Transverse colon (tissue), 4 donors: ENCODE data around the gene MYO1C. TPM values are rescaled to one million over a fixed set of nuclear protein-coding genes. Genes with fewer than 3 reads are reported as not detected.
"Not testable (repeated sequence)": the region's sequence is repeated elsewhere in the genome, so short reads cannot be mapped to it uniquely, and the experiment has no call there.

Experiments
- DNase-seq: peaks from one replicate; pipeline ENCODE4 v3.0.0-alpha.2; 2019
- H3K27ac ChIP-seq, 4 donors: fragments of 200-600 bp; sonication (generic); 2 replicates each; pipeline ENCODE4 v1.5.1; 2016 to 2018; ENCODE audit warnings: inconsistent platforms in 4 of 4
- H3K27me3 ChIP-seq: fragments of 200-600 bp; sonication (generic); 2 replicates; pipeline ENCODE4 v1.5.1; 2017; ENCODE audit warnings: inconsistent platforms
- H3K36me3 ChIP-seq, 4 donors: fragments of 200-600 bp; sonication (generic); 2 replicates each; pipeline ENCODE4 v1.5.1; 2017 to 2019; ENCODE audit warnings: inconsistent platforms in 4 of 4
- H3K4me1 ChIP-seq, 4 donors: fragments of 200-600 bp; sonication (generic); 2 replicates each; pipeline ENCODE4 v1.5.1; 2017 to 2020; ENCODE audit warnings: inconsistent platforms in 4 of 4
- H3K4me3 ChIP-seq, 4 donors: fragments of 200-600 bp; sonication (generic); 1 replicate in 1 of 4; 2 replicates in 3 of 4; pipeline versions ENCODE4 v1.5.1 to v1.6.1; 2017 to 2019; ENCODE audit warnings: inconsistent platforms in 4 of 4
- H3K9me3 ChIP-seq, 2 donors: fragments of 200-600 bp; sonication (generic); 2 replicates each; pipeline ENCODE4 v1.5.1; 2017 to 2019; ENCODE audit warnings: inconsistent platforms in 2 of 2
- EP300 ChIP-seq: sonication (generic); formaldehyde crosslinking; IDR thresholded peaks from one replicate; pipeline ENCODE4 v1.6.1; 2017; ENCODE audit warnings: antibody characterized with exemption, low read depth
- POLR2A ChIP-seq: fragments of 450-650 bp; IDR thresholded peaks from one replicate; pipeline ENCODE4 v1.6.1; 2016; ENCODE audit warnings: antibody characterized with exemption, mild to moderate bottlenecking, moderate library complexity
- POLR2AphosphoS5 ChIP-seq, 3 donors: sonication (generic); formaldehyde crosslinking; IDR thresholded peaks; one replicate each; pipeline ENCODE4 v1.6.1; 2016; ENCODE audit warnings: antibody characterized with exemption in 3 of 3
- WGBS, 2 donors: methylation state at CpG; one replicate each; pipeline ENCODE4 v1.1.5; 2018; ENCODE audit warnings: low coverage in 1 of 2; 5-methylcytosine and 5-hydroxymethylcytosine counted together
- in situ Hi-C, 4 donors: fragments of 200-750 bp; cut with MboI; loops; one replicate each; pipeline versions ENCODE4 v1.15.0 to v1.15.1; 2017; ENCODE audit warnings: low sequenced_read_pairs in 3 of 4, low pct_ligation_motif_present in 1 of 4, low pct_unique_long_range_greater_than_20kb in 1 of 4
- intact Hi-C: fragments of 100-400 bp; cut with DNase I; formaldehyde crosslinking; loops from one replicate; pipeline ENCODE4 v1.15.1; 2023; ENCODE audit warnings: low total_unique reads
- total RNA-seq, 4 donors: library from RNA; depleted of rRNA; stranded (reverse); fragments of >200 nt; gene quantifications; one replicate each; pipeline ENCODE4 v1.1.0, GENCODE V29; 2016
- TF ChIP-seq, protein P1 (sequence below), 5 experiments: fragments of 200-600 bp in 3 of 5; fragments of 450-650 bp in 2 of 5; sonication (generic) in 3 of 5; IDR thresholded peaks; 1 replicate in 2 of 5; 2 replicates in 3 of 5; pipeline ENCODE4 v1.5.1; 2016 to 2017; ENCODE audit warnings: antibody characterized with exemption in 5 of 5, inconsistent platforms in 3 of 5, mild to moderate bottlenecking in 2 of 5, moderate library complexity in 1 of 5

MYO1C gene
- total RNA-seq, 4 donors from 2014 or later = 163 to 456 (median 219) TPM

GRCh38 chr17:1420163-1420562, 72.3 kb downstream of the MYO1C start:
- Histone ChIP-seq H3K36me3 (peaks cover 0 to 10% (median 3%) of the 10 kb centered on the region in 4 donors), H3K9me3 (no peaks in the 10 kb centered on the region), H3K4me1 (no peaks in the 10 kb centered on the region), H3K4me3 (no peak overlapping the region), H3K27me3 (no peaks in the 10 kb centered on the region), H3K27ac (no peak overlapping the region)
- TF ChIP-seq EP300 (no peak), POLR2A (no peak), POLR2AphosphoS5 (IDR thresholded peaks at IDR 0.05) (no peak)
- TF ChIP-seq, protein P1, sequence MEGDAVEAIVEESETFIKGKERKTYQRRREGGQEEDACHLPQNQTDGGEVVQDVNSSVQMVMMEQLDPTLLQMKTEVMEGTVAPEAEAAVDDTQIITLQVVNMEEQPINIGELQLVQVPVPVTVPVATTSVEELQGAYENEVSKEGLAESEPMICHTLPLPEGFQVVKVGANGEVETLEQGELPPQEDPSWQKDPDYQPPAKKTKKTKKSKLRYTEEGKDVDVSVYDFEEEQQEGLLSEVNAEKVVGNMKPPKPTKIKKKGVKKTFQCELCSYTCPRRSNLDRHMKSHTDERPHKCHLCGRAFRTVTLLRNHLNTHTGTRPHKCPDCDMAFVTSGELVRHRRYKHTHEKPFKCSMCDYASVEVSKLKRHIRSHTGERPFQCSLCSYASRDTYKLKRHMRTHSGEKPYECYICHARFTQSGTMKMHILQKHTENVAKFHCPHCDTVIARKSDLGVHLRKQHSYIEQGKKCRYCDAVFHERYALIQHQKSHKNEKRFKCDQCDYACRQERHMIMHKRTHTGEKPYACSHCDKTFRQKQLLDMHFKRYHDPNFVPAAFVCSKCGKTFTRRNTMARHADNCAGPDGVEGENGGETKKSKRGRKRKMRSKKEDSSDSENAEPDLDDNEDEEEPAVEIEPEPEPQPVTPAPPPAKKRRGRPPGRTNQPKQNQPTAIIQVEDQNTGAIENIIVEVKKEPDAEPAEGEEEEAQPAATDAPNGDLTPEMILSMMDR (IDR thresholded peaks at IDR 0.05) = no peak
- WGBS, 2 donors = 92 to 97% methylated on average over 7 to 11 of the region's 11 CpGs
- DNase-seq = no peak
- intact Hi-C loops = no loop called here
- in situ Hi-C loops = no loop called here

GRCh38 chr17:1418476-1418875, 74.0 kb downstream of the MYO1C start:
- intact Hi-C loops, H3K27ac ChIP-seq, in situ Hi-C loops, H3K36me3 ChIP-seq, H3K9me3 ChIP-seq, DNase-seq, H3K4me3 ChIP-seq, H3K4me1 ChIP-seq, H3K27me3 ChIP-seq: not testable (repeated sequence)
- WGBS, 2 donors = 84 to 92% methylated on average over 6 to 10 of the region's 10 CpGs

- intact Hi-C loops = no loop called here
These were observed 76.1 kb downstream of the MYO1C start for GRCh38 chr17:1416414-1416813.

DNA sequence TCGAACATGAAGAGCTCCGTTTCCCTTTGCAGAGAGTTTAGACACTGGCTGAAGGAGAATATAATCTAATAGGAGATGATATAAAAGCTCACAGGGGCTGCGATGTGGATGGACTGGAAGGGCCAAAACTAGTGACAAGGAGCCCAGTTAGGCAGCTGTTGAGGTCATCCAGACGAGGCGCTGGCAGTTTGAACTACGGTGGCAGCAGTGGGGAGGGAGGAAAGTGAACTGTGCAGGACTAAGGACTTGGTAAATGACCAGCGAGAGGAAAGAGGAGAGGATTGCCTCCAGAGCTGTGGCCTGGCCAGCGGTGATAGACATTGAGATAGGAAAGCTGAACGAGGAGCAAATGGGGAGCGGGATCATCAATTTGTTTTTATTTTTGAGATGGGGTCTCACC, 77.9 kb downstream of the MYO1C start:
- Histone ChIP-seq H3K27me3 (no peaks in the 10 kb centered on the region), H3K36me3 (no peaks in the 10 kb centered on the region), H3K27ac (no peak overlapping the region), H3K4me3 (no peak overlapping the region), H3K9me3 (no peaks in the 10 kb centered on the region), H3K4me1 (no peaks in the 10 kb centered on the region)
- in situ Hi-C loops (no loop called here), intact Hi-C loops (no loop called here)
- TF ChIP-seq POLR2A (no peak), POLR2AphosphoS5 (IDR thresholded peaks at IDR 0.05) (no peak), EP300 (no peak)
- TF ChIP-seq, protein P1 (IDR thresholded peaks at IDR 0.05) = no peak
- DNase-seq = no peak
- WGBS, 2 donors = 82 to 85% methylated on average over 9 to 10 of the region's 10 CpGs

More at GRCh38 chr17:1416414-1416813, 76.1 kb downstream of the MYO1C start:
- in situ Hi-C loops = no loop called here
- Histone ChIP-seq H3K4me1 (no peaks in the 10 kb centered on the region), H3K36me3 (peaks cover 0 to 7% (median 0%) of the 10 kb centered on the region in 4 donors), H3K27ac (no peak overlapping the region), H3K9me3 (no peaks in the 10 kb centered on the region), H3K4me3 (no peak overlapping the region), H3K27me3 (no peaks in the 10 kb centered on the region)
- TF ChIP-seq POLR2AphosphoS5 (IDR thresholded peaks at IDR 0.05) = no peak
- no peak for TF ChIP-seq EP300
- TF ChIP-seq POLR2A = no peak
- TF ChIP-seq, protein P1 (IDR thresholded peaks at IDR 0.05) = no peak
- 96 to 97% methylated on average over 5 of the region's 5 CpGs for WGBS, 2 donors
- DNase-seq = no peak

Other genes starting within 250 kb of the MYO1C start
- not detected for gene BHLHA9, start 222.2 kb downstream of the MYO1C start, total RNA-seq
- gene TRARG1, start 213.0 kb downstream of the MYO1C start, total RNA-seq = 1 to 10 TPM in 2 of 4 donors, under 1 TPM in 1, not detected in 1; 0.27 to 2.2 (median 1.9) TPM
- 1,000 to 10,000 TPM in 1 of 4 donors, 100 to 1,000 TPM in 3; 158 to 2,397 (median 594) TPM for gene YWHAE, start 92.5 kb downstream of the MYO1C start, total RNA-seq
- gene CRK, start 36.5 kb downstream of the MYO1C start, total RNA-seq = 10 to 100 TPM; 33.4 to 95.3 (median 63.4) TPM
- gene INPP5K, start 23.9 kb upstream of the MYO1C start, total RNA-seq = 100 to 1,000 TPM in 1 of 4 donors, 10 to 100 TPM in 3; 10.9 to 114 (median 81.9) TPM
- gene PITPNA, start 70.1 kb upstream of the MYO1C start, total RNA-seq = 10 to 100 TPM; 15.3 to 50.2 (median 32.7) TPM
- 10 to 100 TPM in 2 of 4 donors, 1 to 10 TPM in 2; 3.7 to 98.9 (median 12.3) TPM for gene SLC43A2, start 136.1 kb upstream of the MYO1C start, total RNA-seq
- 10 to 100 TPM; 11.2 to 63.2 (median 16.3) TPM for gene SCARF1, start 153.0 kb upstream of the MYO1C start, total RNA-seq
- gene RILP, start 157.2 kb upstream of the MYO1C start, total RNA-seq = 100 to 1,000 TPM in 2 of 4 donors, 10 to 100 TPM in 2; 59.3 to 185 (median 108) TPM
- 100 to 1,000 TPM; 155 to 410 (median 169) TPM for gene PRPF8, start 192.2 kb upstream of the MYO1C start, total RNA-seq
- 10 to 100 TPM; 21.6 to 48.6 (median 31.5) TPM for gene TLCD2, start 217.7 kb upstream of the MYO1C start, total RNA-seq
- gene WDR81, start 232.0 kb upstream of the MYO1C start, total RNA-seq = 10 to 100 TPM; 26.1 to 73.7 (median 35.7) TPM